ENCODE measurements around the gene FXYD5.

GRCh38 chr19:35207391-35207871, 52.9 kb downstream of the FXYD5 start:
- TF ChIP-seq POLR2A (IDR thresholded peaks at IDR 0.05; ENCODE audit: low read depth, low read length): no peak
- no peak for TF ChIP-seq TAF1 (IDR thresholded peaks at IDR 0.05; ENCODE audit: borderline replicate concordance, low read depth, low read length)
- TF ChIP-seq POLR2AphosphoS5 (IDR thresholded peaks at IDR 0.05; ENCODE audit: low read depth, low read length): no peak
